GM12874 (cell line): ENCODE results near the gene HOXD11.

Experiments used
- CTCF ChIP-seq: IDR thresholded peaks from 2 replicates; pipeline ENCODE4 v1.5.1; 2011; ENCODE audit warnings: low read depth, mild to moderate bottlenecking, control low read depth, low read length, moderate library complexity; ENCODE audit not compliant: insufficient read depth

The HOXD11 gene

GRCh38 chr2:176079285-176079830 is 27.7 kb upstream of the HOXD11 start:
- TF ChIP-seq CTCF = no peak

- TF ChIP-seq CTCF = peak; percentile 67
Measured at GRCh38 chr2:176079831-176080539, 27.1 kb upstream of the HOXD11 start.

- no peak for TF ChIP-seq CTCF
Measured at GRCh38 chr2:176080540-176081375, 26.3 kb upstream of the HOXD11 start.

GRCh38 chr2:176081376-176081836 is 25.7 kb upstream of the HOXD11 start:
- TF ChIP-seq CTCF = no peak

DNA sequence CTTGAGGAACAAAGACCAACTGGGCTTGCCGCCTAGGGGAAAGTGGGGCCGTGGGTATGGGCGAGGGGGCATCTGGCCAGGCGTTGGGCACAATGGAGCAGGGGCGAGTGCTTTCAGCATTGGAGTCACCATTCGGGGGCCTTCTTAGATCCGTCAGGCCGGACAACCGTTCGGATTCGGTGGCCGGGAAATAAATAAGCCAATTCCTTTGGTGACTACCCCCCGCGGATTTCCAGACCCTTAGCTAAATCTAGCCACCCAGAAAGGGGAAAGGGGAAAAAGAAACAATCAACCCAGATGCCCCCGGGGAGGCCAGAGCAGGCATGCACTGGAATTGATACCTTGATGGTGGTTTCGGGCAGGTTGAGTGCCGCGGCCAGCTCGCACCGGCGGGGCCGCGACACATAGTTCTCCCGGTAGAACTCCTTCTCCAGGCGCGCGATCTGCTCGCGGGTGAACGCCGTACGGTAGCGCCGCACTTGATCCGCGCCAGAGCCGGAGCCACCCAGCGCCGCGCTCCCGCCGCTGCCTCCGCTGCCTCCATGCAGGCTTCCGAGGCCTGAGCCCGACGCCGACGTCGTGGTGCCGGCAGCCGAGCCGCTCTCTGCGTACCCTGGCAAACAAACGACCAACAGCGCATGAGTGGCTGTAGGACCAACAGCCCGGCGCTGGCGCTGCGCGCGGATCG is 25.1 kb upstream of the HOXD11 start:
- TF ChIP-seq CTCF = no peak

DNA sequence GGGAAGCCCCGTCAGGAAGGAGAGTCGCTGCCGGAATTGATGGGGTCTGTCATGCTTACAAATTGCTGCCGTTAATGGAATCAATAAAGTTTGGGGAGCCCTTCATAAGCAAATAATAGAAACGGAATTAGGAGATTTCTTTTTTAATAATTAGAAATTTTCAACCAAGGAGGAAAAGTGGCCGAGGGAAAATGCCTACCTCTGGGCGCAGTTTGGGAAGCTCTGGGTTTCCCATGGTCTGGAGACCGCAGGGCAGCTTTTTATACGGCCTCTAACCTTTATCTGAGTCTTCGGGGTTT is 24.6 kb upstream of the HOXD11 start:
- TF ChIP-seq CTCF = no peak
